ENCODE results near the gene FBXL13.

Gene FBXL13
- long read RNA-seq, partial matches to known transcripts, result 0 of 13 reads
- long read RNA-seq, other reads (novel, unspliced or antisense), result 10 of 13 reads

GRCh38 chr7:103074519-103075336, at the start of gene FBXL13, which contains the start of gene ARMC10:
Gene FBXL13, minus strand, starts transcription at chr7:103074796.
Gene ARMC10, plus strand, starts transcription at chr7:103075140. Its CDS starts 133 bp downstream, at chr7:103075273.
- Histone ChIP-seq H3K27ac (replicated peaks) (peak within 1 kb of the TSS; percentile 76), H3K4me3 (replicated peaks; ENCODE audit: insufficient read depth, low read length) (peak within 1 kb of the TSS; percentile 79), H3K27me3 (ENCODE audit: insufficient read depth, poor library complexity, severe bottlenecking) (no peaks in the 10 kb centered on the region)
- peak; percentile 87 to 93 for DNase-seq (ENCODE audit: low read depth in 1 of 2, low spot score in 1 of 2)
- TF ChIP-seq POLR2AphosphoS5 (IDR thresholded peaks at IDR 0.05; ENCODE audit: low read depth), result peak; percentile 85
- TF ChIP-seq CTCF (IDR thresholded peaks at IDR 0.05; ENCODE audit: insufficient read depth, low read length), result peak; percentile 11
- peak; percentile 47; the same call in 1 of the 2 replicates for TF ChIP-seq GABPA (IDR thresholded peaks at IDR 0.05; ENCODE audit: low read depth)
- TF ChIP-seq REST (IDR thresholded peaks at IDR 0.05; ENCODE audit: insufficient replicate concordance, low read depth), result no peak
- no peak for TF ChIP-seq SPI1 (IDR thresholded peaks at IDR 0.05; ENCODE audit: borderline replicate concordance, low read depth)

- Histone ChIP-seq H3K4me3 (replicated peaks; ENCODE audit: insufficient read depth, low read length) (no peak overlapping the region), H3K27ac (replicated peaks) (no peak overlapping the region), H3K27me3 (ENCODE audit: insufficient read depth, poor library complexity, severe bottlenecking) (no peaks in the 10 kb centered on the region)
- peak; percentile 51; the same call in 1 of the 2 replicates for TF ChIP-seq SPI1 (IDR thresholded peaks at IDR 0.05; ENCODE audit: borderline replicate concordance, low read depth)
- no peak for TF ChIP-seq CTCF (IDR thresholded peaks at IDR 0.05; ENCODE audit: insufficient read depth, low read length)
- peak in 1 of 2 experiments; percentile 52 for DNase-seq (ENCODE audit: low read depth in 1 of 2, low spot score in 1 of 2)
Measured at GRCh38 chr7:103123529-103123928, 48.9 kb upstream of the FBXL13 start.

GRCh38 chr7:103121641-103122040, 47.0 kb upstream of the FBXL13 start:
- H3K27me3 ChIP-seq (ENCODE audit: insufficient read depth, poor library complexity, severe bottlenecking), result no peaks in the 10 kb centered on the region
- no peak for DNase-seq (ENCODE audit: low read depth in 1 of 2, low spot score in 1 of 2)
- TF ChIP-seq REST (IDR thresholded peaks at IDR 0.05; ENCODE audit: insufficient replicate concordance, low read depth), result no peak
- no peak for TF ChIP-seq POLR2AphosphoS5 (IDR thresholded peaks at IDR 0.05; ENCODE audit: low read depth)
- no peak for TF ChIP-seq GABPA (IDR thresholded peaks at IDR 0.05; ENCODE audit: low read depth)
- TF ChIP-seq SPI1 (IDR thresholded peaks at IDR 0.05; ENCODE audit: borderline replicate concordance, low read depth), result no peak
- no peak for TF ChIP-seq CTCF (IDR thresholded peaks at IDR 0.05; ENCODE audit: insufficient read depth, low read length)
- H3K27ac ChIP-seq (replicated peaks), result no peak overlapping the region
- no peak overlapping the region for H3K4me3 ChIP-seq (replicated peaks; ENCODE audit: insufficient read depth, low read length)
